Measurements from ENCODE around the gene CCDC91. TPM values are rescaled to one million over a fixed set of nuclear protein-coding genes. Genes with fewer than 3 reads are reported as not detected.

CCDC91 gene
- total RNA-seq, 4 donors from 2014 or later: 48.6 to 95.3 (median 52.1) TPM

GRCh38 chr12:28486521-28486920 is 296.3 kb downstream of the CCDC91 start:
- TF ChIP-seq, protein P1, sequence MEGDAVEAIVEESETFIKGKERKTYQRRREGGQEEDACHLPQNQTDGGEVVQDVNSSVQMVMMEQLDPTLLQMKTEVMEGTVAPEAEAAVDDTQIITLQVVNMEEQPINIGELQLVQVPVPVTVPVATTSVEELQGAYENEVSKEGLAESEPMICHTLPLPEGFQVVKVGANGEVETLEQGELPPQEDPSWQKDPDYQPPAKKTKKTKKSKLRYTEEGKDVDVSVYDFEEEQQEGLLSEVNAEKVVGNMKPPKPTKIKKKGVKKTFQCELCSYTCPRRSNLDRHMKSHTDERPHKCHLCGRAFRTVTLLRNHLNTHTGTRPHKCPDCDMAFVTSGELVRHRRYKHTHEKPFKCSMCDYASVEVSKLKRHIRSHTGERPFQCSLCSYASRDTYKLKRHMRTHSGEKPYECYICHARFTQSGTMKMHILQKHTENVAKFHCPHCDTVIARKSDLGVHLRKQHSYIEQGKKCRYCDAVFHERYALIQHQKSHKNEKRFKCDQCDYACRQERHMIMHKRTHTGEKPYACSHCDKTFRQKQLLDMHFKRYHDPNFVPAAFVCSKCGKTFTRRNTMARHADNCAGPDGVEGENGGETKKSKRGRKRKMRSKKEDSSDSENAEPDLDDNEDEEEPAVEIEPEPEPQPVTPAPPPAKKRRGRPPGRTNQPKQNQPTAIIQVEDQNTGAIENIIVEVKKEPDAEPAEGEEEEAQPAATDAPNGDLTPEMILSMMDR (IDR thresholded peaks at IDR 0.05; ENCODE audit: low read depth): no peak

DNA sequence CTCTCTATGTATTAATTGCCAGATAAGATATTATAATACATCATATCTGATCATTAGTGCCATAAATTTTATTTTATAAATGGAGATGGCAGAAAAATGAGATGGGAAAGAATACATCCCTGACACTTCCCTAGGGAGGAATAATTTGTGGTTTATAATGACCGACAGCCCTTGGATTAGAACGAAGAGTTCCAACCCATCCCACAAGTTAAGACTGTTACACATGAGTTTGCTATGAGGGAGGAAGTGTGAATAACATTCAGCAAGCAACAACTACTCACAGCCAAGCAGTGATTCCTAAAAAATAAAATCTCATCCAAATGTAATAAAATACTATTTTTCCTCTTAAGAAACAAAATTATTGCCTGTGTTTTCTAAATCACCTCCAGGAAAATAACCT is 299.0 kb downstream of the CCDC91 start:
- TF ChIP-seq, protein P1 (IDR thresholded peaks at IDR 0.05; ENCODE audit: low read depth): no peak

- TF ChIP-seq, protein P1 (IDR thresholded peaks at IDR 0.05; ENCODE audit: low read depth): no peak
These were observed 307.7 kb downstream of the CCDC91 start for GRCh38 chr12:28497889-28498411.

- TF ChIP-seq, protein P1 (IDR thresholded peaks at IDR 0.05; ENCODE audit: low read depth): no peak
These were observed 308.6 kb downstream of the CCDC91 start for GRCh38 chr12:28498850-28499249.

DNA sequence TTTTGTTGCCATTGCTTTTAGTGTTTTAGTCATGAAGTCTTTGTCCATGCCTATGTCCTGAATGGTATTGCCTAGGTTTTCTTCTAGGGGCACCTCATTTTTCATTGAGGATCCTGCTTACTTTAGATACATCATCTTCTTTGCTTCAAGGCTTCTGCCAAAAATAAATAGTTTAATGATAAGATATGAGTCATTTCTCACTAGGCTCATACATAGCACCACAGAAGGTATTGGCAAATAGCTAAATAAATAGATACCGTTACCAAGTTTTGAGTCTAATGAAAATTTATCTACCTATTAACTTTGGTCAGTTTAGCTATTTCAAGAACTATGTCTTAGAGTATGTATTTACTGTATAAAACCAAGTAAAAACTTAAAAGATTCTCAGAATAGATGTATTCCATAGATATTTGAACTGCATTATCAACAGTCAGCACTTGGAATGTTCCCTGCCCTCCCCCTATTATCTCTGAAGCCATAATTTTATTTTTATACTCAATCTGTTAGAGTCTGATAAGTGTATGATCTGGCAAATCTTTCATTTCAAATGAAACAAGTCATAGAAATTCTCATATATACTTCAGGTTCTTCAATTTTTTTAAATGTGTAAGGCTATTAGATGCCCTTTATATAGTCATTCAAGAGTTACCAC is 310.2 kb downstream of the CCDC91 start:
- TF ChIP-seq, protein P1 (IDR thresholded peaks at IDR 0.05; ENCODE audit: low read depth): no peak

DNA sequence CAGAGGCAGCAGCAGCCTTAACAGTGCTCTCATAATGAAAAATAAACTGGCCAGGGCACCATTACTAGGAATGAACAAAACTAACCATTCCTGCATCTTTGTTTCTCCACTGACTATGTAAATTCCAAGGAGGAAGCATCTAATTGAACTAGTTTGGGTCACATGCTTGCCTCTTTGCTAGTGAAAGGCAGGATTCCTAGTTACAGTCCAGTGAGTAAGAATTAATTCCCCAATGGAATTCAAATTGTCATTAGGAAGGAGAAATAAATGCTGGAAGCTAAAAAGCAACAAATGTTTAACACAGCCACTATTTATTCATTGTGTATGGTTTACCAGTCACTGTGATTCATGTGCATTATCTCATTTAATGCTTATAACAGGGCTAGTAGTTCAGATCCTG is 316.0 kb downstream of the CCDC91 start:
- TF ChIP-seq, protein P1 (IDR thresholded peaks at IDR 0.05; ENCODE audit: low read depth): no peak

GRCh38 chr12:28507033-28507432 is 316.8 kb downstream of the CCDC91 start:
- TF ChIP-seq, protein P1 (IDR thresholded peaks at IDR 0.05; ENCODE audit: low read depth): no peak

All from subcutaneous adipose tissue (tissue), 4 donors.